ENCODE measurements around the gene HYCC1.

- TF ChIP-seq CTCF (IDR thresholded peaks at IDR 0.05; ENCODE audit: low read depth, low read length, poor library complexity, severe bottlenecking) (no peak), EZH2phosphoT487 (IDR thresholded peaks at IDR 0.05; ENCODE audit: borderline replicate concordance, low read length) (no peak)
Observed at GRCh38 chr7:23011222-23011924, 2.6 kb downstream of the HYCC1 start.

All from DOHH2 (cell line).